RWPE2 (cell line): Measurements from ENCODE around the gene SP6.
A peak's percentile ranks its signal among the peaks of the same experiment; 100 is the strongest.

ENCODE experiments used
- ATAC-seq: fragments of 200-7000 bp; cut with Tn5 transposase; 3 replicates; pipeline ENCODE4 v1.9.1; 2021; ENCODE audit warnings: low read depth
- DNase-seq: peaks from one replicate; pipeline ENCODE4 v3.0.0-alpha.2; 2020; ENCODE audit warnings: low spot score
- H3K27ac ChIP-seq: fragments of 450-650 bp; 2 replicates; pipeline ENCODE4 v1.5.1; 2017; ENCODE audit warnings: mild to moderate bottlenecking; ENCODE audit not compliant: poor library complexity, severe bottlenecking
- H3K27me3 ChIP-seq: fragments of 250-450 bp; sonication (Bioruptor Pico); 2 replicates; pipeline ENCODE4 v1.5.1; 2021; ENCODE audit warnings: mild to moderate bottlenecking, moderate library complexity; ENCODE audit not compliant: insufficient read depth, poor library complexity, severe bottlenecking
- H3K36me3 ChIP-seq: fragments of 250-450 bp; sonication (Bioruptor Pico); 2 replicates; pipeline ENCODE4 v1.5.1; 2020; ENCODE audit warnings: low read depth, mild to moderate bottlenecking, moderate library complexity
- H3K4me1 ChIP-seq: fragments of 250-450 bp; sonication (Bioruptor Pico); 2 replicates; pipeline ENCODE4 v1.5.1; 2021; ENCODE audit warnings: mild to moderate bottlenecking, moderate library complexity; ENCODE audit not compliant: insufficient read depth, poor library complexity, severe bottlenecking
- H3K4me3 ChIP-seq: fragments of 250-450 bp; sonication (Bioruptor Pico); 2 replicates; pipeline ENCODE4 v1.5.1; 2021; ENCODE audit warnings: mild to moderate bottlenecking, moderate library complexity; ENCODE audit not compliant: severe bottlenecking
- H3K9me3 ChIP-seq: fragments of 250-450 bp; sonication (Bioruptor Pico); 2 replicates; pipeline ENCODE4 v1.5.1; 2021; ENCODE audit warnings: mild to moderate bottlenecking, moderate library complexity; ENCODE audit not compliant: severe bottlenecking
- TF ChIP-seq, protein P1 (sequence below): fragments of 450-650 bp; IDR thresholded peaks from one replicate; pipeline ENCODE4 v1.5.1; 2017; ENCODE audit warnings: mild to moderate bottlenecking, moderate library complexity; ENCODE audit not compliant: poor library complexity, severe bottlenecking

The SP6 gene

DNA sequence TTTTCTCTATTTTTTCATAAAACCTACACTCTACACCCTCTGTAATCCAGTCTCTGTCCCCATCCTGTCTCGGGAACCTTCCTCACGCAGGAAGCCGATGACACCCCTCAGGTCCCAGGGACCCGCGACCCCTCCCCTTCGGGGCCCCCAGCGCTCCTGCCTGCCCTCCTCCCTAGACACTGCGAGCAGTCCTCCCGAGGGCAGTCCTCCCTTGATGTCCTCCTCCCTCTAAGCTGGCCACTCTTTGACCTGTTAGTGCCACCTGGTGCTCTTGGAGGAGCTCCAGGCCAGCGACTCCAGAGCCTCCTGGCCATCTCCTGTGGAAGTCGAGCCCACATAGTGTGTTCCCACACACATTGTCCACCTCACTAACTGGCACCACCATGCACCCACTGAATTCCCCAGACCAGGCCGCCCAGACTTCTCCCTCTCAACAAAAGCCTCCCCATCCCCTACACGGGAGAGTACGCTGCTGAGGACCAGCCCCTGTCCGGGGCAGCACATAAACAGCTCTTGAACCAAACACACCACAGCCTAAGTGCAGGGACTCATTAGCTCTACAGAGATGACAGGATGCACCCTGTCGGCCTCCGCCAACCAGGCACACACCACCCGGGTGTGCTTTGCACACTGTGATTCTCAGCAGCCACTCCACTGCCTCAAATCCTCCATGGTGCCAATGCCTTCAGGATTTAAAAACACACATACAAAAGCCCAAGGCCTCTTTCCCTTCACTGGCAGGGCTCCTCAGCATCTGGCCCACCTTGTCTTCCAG lies 38.6 kb downstream of the SP6 start:
- DNase-seq: peak; percentile 32
- Histone ChIP-seq H3K4me1 (peaks cover 10% of the 10 kb centered on the region), H3K27ac (no peak overlapping the region), H3K4me3 (no peak overlapping the region), H3K27me3 (no peaks in the 10 kb centered on the region), H3K9me3 (no peaks in the 10 kb centered on the region), H3K36me3 (peaks cover 29% of the 10 kb centered on the region)
- ATAC-seq: no peak
- TF ChIP-seq, protein P1, sequence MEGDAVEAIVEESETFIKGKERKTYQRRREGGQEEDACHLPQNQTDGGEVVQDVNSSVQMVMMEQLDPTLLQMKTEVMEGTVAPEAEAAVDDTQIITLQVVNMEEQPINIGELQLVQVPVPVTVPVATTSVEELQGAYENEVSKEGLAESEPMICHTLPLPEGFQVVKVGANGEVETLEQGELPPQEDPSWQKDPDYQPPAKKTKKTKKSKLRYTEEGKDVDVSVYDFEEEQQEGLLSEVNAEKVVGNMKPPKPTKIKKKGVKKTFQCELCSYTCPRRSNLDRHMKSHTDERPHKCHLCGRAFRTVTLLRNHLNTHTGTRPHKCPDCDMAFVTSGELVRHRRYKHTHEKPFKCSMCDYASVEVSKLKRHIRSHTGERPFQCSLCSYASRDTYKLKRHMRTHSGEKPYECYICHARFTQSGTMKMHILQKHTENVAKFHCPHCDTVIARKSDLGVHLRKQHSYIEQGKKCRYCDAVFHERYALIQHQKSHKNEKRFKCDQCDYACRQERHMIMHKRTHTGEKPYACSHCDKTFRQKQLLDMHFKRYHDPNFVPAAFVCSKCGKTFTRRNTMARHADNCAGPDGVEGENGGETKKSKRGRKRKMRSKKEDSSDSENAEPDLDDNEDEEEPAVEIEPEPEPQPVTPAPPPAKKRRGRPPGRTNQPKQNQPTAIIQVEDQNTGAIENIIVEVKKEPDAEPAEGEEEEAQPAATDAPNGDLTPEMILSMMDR: no peak

DNA sequence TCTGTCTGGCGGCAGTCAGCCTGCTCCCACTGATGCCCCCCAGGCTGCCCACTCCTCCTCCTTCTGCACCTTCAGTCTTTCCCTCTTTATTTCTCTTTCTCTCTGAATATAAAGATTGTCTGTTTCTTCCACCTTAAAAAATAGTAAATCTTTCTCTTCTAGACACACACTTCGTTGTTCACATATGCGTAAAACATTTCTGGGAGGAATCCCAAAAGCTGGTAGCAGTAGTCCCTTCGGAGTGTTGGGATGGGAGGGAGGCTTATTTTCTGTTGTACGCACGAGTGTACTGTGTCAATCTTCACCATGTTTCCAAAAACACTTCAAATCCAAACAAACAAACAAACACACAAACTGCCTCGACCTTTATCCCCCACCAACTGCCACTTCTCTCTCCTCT lies 39.3 kb downstream of the SP6 start:
- Histone ChIP-seq H3K4me1 (peaks cover 10% of the 10 kb centered on the region), H3K27ac (no peak overlapping the region), H3K4me3 (no peak overlapping the region), H3K9me3 (no peaks in the 10 kb centered on the region), H3K27me3 (no peaks in the 10 kb centered on the region), H3K36me3 (peaks cover 25% of the 10 kb centered on the region)
- ATAC-seq (no peak), DNase-seq (no peak)
- TF ChIP-seq, protein P1: no peak

DNA sequence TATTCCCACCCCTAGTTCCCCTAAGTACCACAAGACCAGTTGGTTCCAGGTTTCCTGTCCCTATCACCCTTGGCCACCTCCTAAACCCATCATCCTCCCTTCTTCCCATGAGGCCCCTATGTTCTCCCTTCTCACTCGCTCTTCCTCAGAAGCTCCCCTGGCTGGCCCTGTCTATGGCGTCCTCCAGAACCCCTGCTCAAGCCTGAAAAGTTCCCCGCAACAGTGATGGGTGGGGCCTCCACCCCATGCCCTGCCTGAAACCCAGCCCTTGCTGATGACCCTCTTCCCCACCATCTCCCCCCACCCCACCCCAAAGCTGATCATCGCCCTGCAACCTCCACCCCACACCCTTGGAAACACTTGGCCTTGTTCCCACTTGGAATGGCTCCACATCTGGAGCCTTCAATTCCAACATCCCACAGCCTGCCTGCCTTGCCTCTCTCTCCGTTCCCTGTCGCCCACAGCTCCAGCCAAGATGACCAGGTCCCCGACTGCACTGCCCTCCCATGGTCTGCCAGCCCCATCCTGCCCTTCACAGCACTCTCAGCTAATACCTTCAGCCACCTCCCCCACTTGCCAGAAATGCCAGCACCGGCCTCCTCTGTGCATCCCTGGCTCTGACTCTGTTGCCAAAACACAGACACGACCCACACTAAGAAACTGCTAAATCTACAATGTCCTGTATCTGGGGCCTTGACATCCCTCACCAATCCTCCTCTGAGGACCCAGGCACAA lies 39.9 kb downstream of the SP6 start:
- no peaks in the 10 kb centered on the region for H3K27me3 ChIP-seq
- no peak overlapping the region for H3K4me3 ChIP-seq
- peaks cover 10% of the 10 kb centered on the region for H3K4me1 ChIP-seq
- DNase-seq (peak; percentile 49), ATAC-seq (no peak)
- TF ChIP-seq, protein P1: no peak
- peaks cover 20% of the 10 kb centered on the region for H3K36me3 ChIP-seq
- H3K27ac ChIP-seq: peak overlapping the region; percentile 26
- H3K9me3 ChIP-seq: no peaks in the 10 kb centered on the region

DNA sequence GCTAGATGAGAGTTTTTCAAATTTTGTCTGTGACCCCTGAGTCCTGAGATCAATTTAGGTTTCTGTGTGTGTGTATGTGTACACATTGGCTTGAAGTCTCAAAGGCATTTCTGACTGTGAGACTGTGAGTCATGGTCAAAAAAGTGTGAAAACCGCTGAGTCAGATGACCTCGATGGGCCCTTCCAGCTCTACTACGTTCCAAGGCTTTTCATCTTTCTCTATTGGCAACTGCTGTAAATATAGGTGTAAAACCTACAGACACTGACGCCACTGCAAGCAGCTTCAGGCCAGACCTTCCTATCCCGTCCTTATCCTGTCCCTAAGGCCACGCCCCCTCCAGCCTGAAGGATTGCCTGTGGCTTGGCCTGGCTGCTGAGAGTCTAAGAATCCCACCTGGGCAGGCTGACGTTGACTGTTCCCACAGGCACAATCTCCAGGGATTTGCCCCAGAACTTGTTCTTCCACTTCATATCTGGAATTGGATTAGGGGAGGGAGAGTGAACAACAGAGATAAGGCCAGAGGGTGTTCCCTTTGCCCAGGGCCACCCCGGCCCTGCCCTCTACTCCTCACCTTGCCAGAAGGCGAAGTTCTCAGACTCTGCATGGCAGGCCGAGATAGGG lies 40.7 kb downstream of the SP6 start:
- H3K9me3 ChIP-seq: no peaks in the 10 kb centered on the region
- H3K4me3 ChIP-seq: no peak overlapping the region
- ATAC-seq: peak; percentile 86
- no peaks in the 10 kb centered on the region for H3K27me3 ChIP-seq
- TF ChIP-seq, protein P1: no peak
- peak overlapping the region; percentile 26 for H3K27ac ChIP-seq
- peaks cover 10% of the 10 kb centered on the region for H3K4me1 ChIP-seq
- DNase-seq: peak; percentile 91
- peaks cover 13% of the 10 kb centered on the region for H3K36me3 ChIP-seq
